Vagina (tissue), 2 donors: ENCODE data around the gene DPF3. TPM values are rescaled to one million over a fixed set of nuclear protein-coding genes. Genes with fewer than 3 reads are reported as not detected.
"Not testable (repeated sequence)": the region's sequence is repeated elsewhere in the genome, so short reads cannot be mapped to it uniquely, and the experiment has no call there.

Source experiments
- DNase-seq, 2 donors: peaks; one replicate each; pipeline ENCODE4 v3.0.0-alpha.2; 2017; ENCODE audit errors: extremely low spot score in 2 of 2
- H3K27ac ChIP-seq: fragments of 200-600 bp; sonication (generic); one replicate; pipeline ENCODE4 v1.5.1; 2019
- H3K27me3 ChIP-seq: fragments of 200-600 bp; sonication (generic); one replicate; pipeline ENCODE4 v1.5.1; 2019
- H3K36me3 ChIP-seq, 2 donors: fragments of 200-600 bp; sonication (generic); one replicate each; pipeline ENCODE4 v1.5.1; 2017 to 2019
- H3K4me1 ChIP-seq: fragments of 200-600 bp; sonication (generic); one replicate; pipeline ENCODE4 v1.5.1; 2019
- H3K4me3 ChIP-seq, 2 donors: fragments of 200-600 bp; sonication (generic); 1 replicate in 1 of 2; 2 replicates in 1 of 2; pipeline ENCODE4 v1.5.1; 2016 to 2019
- H3K9me3 ChIP-seq: fragments of 200-600 bp; sonication (generic); one replicate; pipeline ENCODE4 v1.5.1; 2019
- CTCF ChIP-seq, 3 experiments: fragments of 450-650 bp in 2 of 3; fragments of 200-600 bp in 1 of 3; sonication (generic) in 1 of 3; IDR thresholded peaks; one replicate each; pipeline ENCODE4 v1.5.1; 2017 to 2019; ENCODE audit warnings: antibody characterized with exemption in 3 of 3, mild to moderate bottlenecking in 2 of 3, moderate library complexity in 2 of 3
- POLR2A ChIP-seq, 2 donors: fragments of 450-650 bp; IDR thresholded peaks; one replicate each; pipeline ENCODE4 v1.6.1; 2017; ENCODE audit warnings: antibody characterized with exemption in 2 of 2, mild to moderate bottlenecking in 2 of 2, moderate library complexity in 2 of 2
- POLR2AphosphoS5 ChIP-seq, 2 donors: sonication (generic); formaldehyde crosslinking; IDR thresholded peaks; one replicate each; pipeline ENCODE4 v1.9.0; 2017; ENCODE audit warnings: antibody characterized with exemption in 2 of 2, mild to moderate bottlenecking in 2 of 2, low read depth in 1 of 2; ENCODE audit not compliant: insufficient read depth in 1 of 2
- intact Hi-C: fragments of 100-400 bp; cut with DNase I; formaldehyde crosslinking; loops from one replicate; pipeline ENCODE4 v1.15.1; 2023
- total RNA-seq: library from RNA; depleted of rRNA; stranded (reverse); fragments of >200 nt; gene quantifications from one replicate; pipeline ENCODE4 v1.2.3, GENCODE V29; 2016

Gene DPF3
- total RNA-seq, 1 donor from 2014 or later: not detected

GRCh38 chr14:72753044-72753710 is 140.7 kb downstream of the DPF3 start:
- H3K4me1 ChIP-seq: no peaks in the 10 kb centered on the region
- H3K27me3 ChIP-seq: no peaks in the 10 kb centered on the region
- no peaks in the 10 kb centered on the region for H3K9me3 ChIP-seq
- no peak overlapping the region for H3K4me3 ChIP-seq
- peak in 1 of 2 donors; percentile 81 for DNase-seq
- TF ChIP-seq POLR2A (IDR thresholded peaks at IDR 0.05) (no peak), CTCF (IDR thresholded peaks at IDR 0.05) (no peak), POLR2AphosphoS5 (IDR thresholded peaks at IDR 0.05; ENCODE audit: insufficient read depth in 1 of 2, low read depth in 1 of 2) (no peak)
- no peak overlapping the region for H3K27ac ChIP-seq
- no peaks in the 10 kb centered on the region for H3K36me3 ChIP-seq
- intact Hi-C loops: no loop called here

GRCh38 chr14:72752034-72752412 is 141.9 kb downstream of the DPF3 start:
- Histone ChIP-seq H3K27ac (no peak overlapping the region), H3K4me3 (no peak overlapping the region), H3K4me1 (no peaks in the 10 kb centered on the region), H3K9me3 (no peaks in the 10 kb centered on the region), H3K36me3 (no peaks in the 10 kb centered on the region), H3K27me3 (no peaks in the 10 kb centered on the region)
- TF ChIP-seq POLR2AphosphoS5 (IDR thresholded peaks at IDR 0.05; ENCODE audit: insufficient read depth in 1 of 2, low read depth in 1 of 2) (no peak), POLR2A (IDR thresholded peaks at IDR 0.05) (no peak), CTCF (IDR thresholded peaks at IDR 0.05) (no peak)
- intact Hi-C loops: no loop called here
- no peak for DNase-seq

DNA sequence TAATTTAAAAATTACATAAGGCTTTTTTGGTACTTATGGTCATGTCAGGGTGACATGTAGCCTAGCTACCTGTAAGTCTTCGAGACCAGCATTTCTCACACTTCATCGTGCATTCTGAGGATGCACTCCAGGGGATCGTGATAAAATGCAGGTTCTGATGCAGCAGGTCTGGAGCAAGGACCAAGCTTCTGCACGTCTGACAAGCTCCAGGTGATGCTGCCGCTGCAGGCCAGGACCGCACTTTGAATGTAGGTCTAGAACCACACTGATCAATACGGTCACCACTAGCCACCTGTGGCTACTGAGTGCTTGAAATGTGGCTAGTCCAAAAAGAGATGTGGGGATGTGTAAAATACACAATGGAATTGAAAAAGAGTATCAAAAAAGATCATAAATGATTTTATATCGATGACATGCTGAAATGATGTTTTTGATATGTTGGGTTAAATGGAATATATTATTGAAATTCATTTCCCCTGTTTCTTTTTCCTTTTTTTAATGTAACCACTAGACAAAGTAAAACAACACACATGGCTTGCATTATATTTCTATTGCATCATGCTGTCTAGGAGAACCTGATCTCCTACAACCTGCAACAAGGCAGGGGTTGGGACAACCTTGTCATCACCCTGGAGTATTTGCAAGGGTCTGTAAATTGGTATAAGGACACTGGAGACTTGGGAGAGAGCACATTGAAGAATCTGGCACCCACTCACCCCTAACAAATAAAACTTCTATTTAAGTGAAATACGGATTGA is 142.4 kb downstream of the DPF3 start:
- TF ChIP-seq CTCF (IDR thresholded peaks at IDR 0.05) (no peak), POLR2A (IDR thresholded peaks at IDR 0.05) (no peak), POLR2AphosphoS5 (IDR thresholded peaks at IDR 0.05; ENCODE audit: insufficient read depth in 1 of 2, low read depth in 1 of 2) (no peak)
- Histone ChIP-seq H3K36me3 (no peaks in the 10 kb centered on the region), H3K4me1 (no peaks in the 10 kb centered on the region), H3K27ac (no peak overlapping the region), H3K4me3 (no peak overlapping the region), H3K9me3 (no peaks in the 10 kb centered on the region), H3K27me3 (no peaks in the 10 kb centered on the region)
- no peak for DNase-seq
- intact Hi-C loops: no loop called here

- H3K4me3 ChIP-seq, H3K27ac ChIP-seq, H3K4me1 ChIP-seq, intact Hi-C loops, H3K27me3 ChIP-seq, H3K9me3 ChIP-seq, H3K36me3 ChIP-seq: not testable (repeated sequence)
- DNase-seq: peak in 1 of 2 donors; percentile 29
Observed at GRCh38 chr14:72748921-72749320, 145.0 kb downstream of the DPF3 start.

DNA sequence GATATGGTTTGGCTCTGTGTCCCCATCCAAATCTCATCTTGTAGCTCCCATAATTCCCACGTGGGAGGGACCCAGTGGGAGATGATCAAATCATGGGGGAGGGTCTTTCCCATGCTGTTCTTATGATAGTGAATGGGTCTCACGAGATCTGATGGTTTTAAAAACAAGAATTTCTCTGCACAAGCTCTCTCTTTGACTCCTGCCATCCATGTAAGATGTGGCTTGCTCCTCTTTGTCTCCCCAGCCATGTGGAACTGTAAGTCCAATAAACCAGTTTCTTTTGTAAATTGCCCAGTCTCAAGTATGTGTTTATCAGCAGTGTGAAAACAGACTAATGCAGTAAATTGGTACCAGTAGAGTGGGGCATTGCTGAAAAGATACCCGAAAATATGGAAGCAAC is 146.2 kb downstream of the DPF3 start:
- H3K36me3 ChIP-seq: no peaks in the 10 kb centered on the region
- no peak for DNase-seq
- intact Hi-C loops: no loop called here
- no peak overlapping the region for H3K4me3 ChIP-seq
- no peak overlapping the region for H3K27ac ChIP-seq
- no peaks in the 10 kb centered on the region for H3K27me3 ChIP-seq
- H3K9me3 ChIP-seq: no peaks in the 10 kb centered on the region
- H3K4me1 ChIP-seq: no peaks in the 10 kb centered on the region
- no peak for TF ChIP-seq CTCF (IDR thresholded peaks at IDR 0.05)
- TF ChIP-seq POLR2AphosphoS5 (IDR thresholded peaks at IDR 0.05; ENCODE audit: insufficient read depth in 1 of 2, low read depth in 1 of 2): no peak
- TF ChIP-seq POLR2A (IDR thresholded peaks at IDR 0.05): no peak
